PC-3 (cell line): ENCODE results near the gene BLNK. TPM values are rescaled to one million over a fixed set of nuclear protein-coding genes. Genes with fewer than 3 reads are reported as not detected.
A peak's percentile ranks its signal among the peaks of the same experiment; 100 is the strongest.

Experiments used
- ATAC-seq: fragments of 200-7000 bp; cut with Tn5 transposase; 2 replicates; pipeline ENCODE4 v1.9.1; 2020; ENCODE audit warnings: mild to moderate bottlenecking, moderate library complexity
- Bru-seq: library from RNA; stranded (reverse); fragments of 400-500 nt; gene quantifications from one replicate; lab custom pipeline; 2021; lab: Mats Ljungman, UMichigan
- BruChase-seq, 2 experiments: library from RNA; stranded (reverse); fragments of 400-500 nt; gene quantifications; one replicate each; lab custom pipeline; 2021; lab: Mats Ljungman, UMichigan
- BruUV-seq: library from RNA; stranded (reverse); fragments of 400-500 nt; replicated peaks from 2 replicates; lab custom pipeline; 2021; lab: Mats Ljungman, UMichigan
- CTCF ChIA-PET: fragments of 300-600 bp; sonication (Branson Sonifier 250); formaldehyde crosslinking; loops from one replicate; lab custom pipeline; 2022; ENCODE audit warnings: antibody characterized with exemption; lab: Charles Lee
- POLR2A ChIA-PET: fragments of 300-600 bp; sonication (Branson Sonifier 250); formaldehyde crosslinking; loops from one replicate; lab custom pipeline; 2022; ENCODE audit warnings: antibody characterized with exemption; ENCODE audit not compliant: unreplicated experiment; lab: Charles Lee
- DNase-seq: peaks from one replicate; pipeline ENCODE4 v3.0.0-alpha.2; 2015
- H2AFZ ChIP-seq: fragments of 300-600 bp; sonication (generic); 2 replicates; pipeline ENCODE4 v1.6.0; 2016; ENCODE audit warnings: antibody characterized with exemption, low read length
- H3F3A ChIP-seq: fragments of 300-600 bp; sonication (generic); one replicate; pipeline ENCODE4 v1.6.0; 2017; ENCODE audit warnings: antibody characterized with exemption, low read length, control low read depth, mild to moderate bottlenecking; ENCODE audit not compliant: unreplicated experiment
- H3K27ac ChIP-seq: fragments of 300-600 bp; sonication (generic); 2 replicates; pipeline ENCODE4 v1.5.1; 2016; ENCODE audit warnings: mild to moderate bottlenecking, low read length
- H3K27me3 ChIP-seq: fragments of 300-600 bp; sonication (generic); 2 replicates; pipeline ENCODE4 v1.6.1; 2016; ENCODE audit warnings: low read length, mixed read lengths
- H3K36me3 ChIP-seq: fragments of 300-600 bp; sonication (generic); 2 replicates; pipeline ENCODE4 v1.6.1; 2016; ENCODE audit warnings: low read depth, mixed run types, low read length, mixed read lengths
- H3K4me1 ChIP-seq: fragments of 300-600 bp; sonication (generic); 2 replicates; pipeline ENCODE4 v1.5.1; 2016; ENCODE audit warnings: low read length; ENCODE audit not compliant: insufficient read depth
- H3K4me2 ChIP-seq: fragments of 300-600 bp; sonication (generic); 2 replicates; pipeline ENCODE4 v1.6.0; 2016; ENCODE audit warnings: low read length
- H3K4me3 ChIP-seq: fragments of 300-600 bp; sonication (generic); 2 replicates; pipeline ENCODE4 v1.5.1; 2016; ENCODE audit warnings: mild to moderate bottlenecking, low read length, mixed read lengths
- H3K79me2 ChIP-seq: fragments of 300-600 bp; sonication (generic); 2 replicates; pipeline ENCODE4 v1.6.1; 2017; ENCODE audit warnings: low read length, mixed read lengths
- H3K9ac ChIP-seq: fragments of 300-600 bp; sonication (generic); 2 replicates; pipeline ENCODE4 v1.6.0; 2016; ENCODE audit warnings: mild to moderate bottlenecking, low read length
- H3K9me2 ChIP-seq: fragments of 300-600 bp; sonication (generic); replicated peaks from 2 replicates; pipeline ENCODE4 v1.6.1; 2016; ENCODE audit warnings: mixed run types, low read length, mixed read lengths
- H3K9me3 ChIP-seq: fragments of 300-600 bp; sonication (generic); 2 replicates; pipeline ENCODE4 v1.6.1; 2016; ENCODE audit warnings: low read length, mixed read lengths
- H4K20me1 ChIP-seq: fragments of 300-600 bp; sonication (generic); 2 replicates; pipeline ENCODE4 v1.6.1; 2016; ENCODE audit warnings: low read length, mixed read lengths
- EZH2 ChIP-seq: fragments of 300-600 bp; sonication (generic); IDR thresholded peaks from one replicate; pipeline ENCODE4 v1.6.1; 2017; ENCODE audit warnings: antibody characterized with exemption, mild to moderate bottlenecking, low read length; ENCODE audit not compliant: unreplicated experiment
- EZH2phosphoT487 ChIP-seq: fragments of 300-600 bp; sonication (generic); IDR thresholded peaks from 2 replicates; pipeline ENCODE4 v1.6.1; 2018; ENCODE audit warnings: mild to moderate bottlenecking, antibody characterized with exemption, low read length, borderline replicate concordance
- intact Hi-C: fragments of 100-400 bp; cut with micrococcal nuclease; formaldehyde crosslinking; loops from 2 replicates; pipeline ENCODE4 v1.9.0; 2023
- long read RNA-seq: library from polyadenylated mRNA; unstranded; transcript quantifications from one replicate; pipeline ENCODE4 v2.0.0, GENCODE V29; 2021; ENCODE audit not compliant: unreplicated experiment
- total RNA-seq: library from RNA; depleted of rRNA; stranded (reverse); fragments of >200 nt; gene quantifications from 2 replicates; pipeline ENCODE4 v1.2.3, GENCODE V29; 2014; rRNA removed
- TF ChIP-seq, protein P1 (sequence below): fragments of 300-600 bp; sonication (generic); conservative IDR thresholded peaks from 2 replicates; pipeline ENCODE4 v1.5.1; 2017; ENCODE audit warnings: antibody characterized with exemption, low read depth, mild to moderate bottlenecking, low read length

The BLNK gene
- total RNA-seq (not detected in 2 replicates), Bru-seq, nascent RNA (percentile 4 among the genes with signal in this experiment), BruChase-seq, experiment 1, labeled RNA remaining after a 6-hour chase (percentile 6 among the genes with signal in this experiment), BruChase-seq, experiment 2, labeled RNA remaining after a 2-hour chase (percentile 3 among the genes with signal in this experiment)
- long read RNA-seq: 0 reads

DNA sequence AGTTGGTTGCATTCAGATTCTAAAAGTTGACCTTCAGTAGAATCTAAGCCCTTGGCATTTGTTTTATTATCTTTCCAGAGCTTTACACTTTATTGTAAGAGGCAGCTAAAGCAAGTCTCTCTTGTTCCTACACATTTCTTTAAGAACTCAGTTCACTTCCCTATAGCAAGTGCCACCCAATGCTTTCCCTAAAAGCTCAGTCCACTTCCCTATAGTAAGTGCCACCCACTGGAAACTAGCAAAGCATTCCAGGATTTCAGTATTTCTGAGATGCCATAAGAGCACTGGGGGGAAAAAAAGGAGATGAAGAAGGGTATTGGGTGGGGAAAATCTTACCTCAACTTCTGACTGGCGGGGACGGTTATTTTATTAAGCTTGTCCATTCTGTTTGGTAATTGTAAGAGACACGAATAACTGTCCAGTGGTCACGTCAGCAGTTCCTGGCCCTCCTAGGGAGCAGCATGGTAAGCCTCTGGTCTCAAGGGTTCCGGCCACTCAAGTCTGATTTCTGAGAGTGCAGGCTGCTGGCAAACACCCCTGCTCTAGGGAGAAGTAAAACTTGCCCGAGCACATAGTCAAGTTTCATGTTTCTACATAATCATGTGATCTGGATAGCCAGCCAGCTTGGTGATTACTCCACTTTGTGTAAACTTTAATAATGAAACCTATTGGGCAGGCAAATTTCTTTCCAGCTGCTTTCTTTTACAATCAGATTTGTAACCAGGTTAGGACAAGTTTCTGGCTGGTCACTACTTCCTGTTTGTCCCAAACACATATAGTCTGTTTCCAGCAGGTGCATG, at the start of gene BLNK:
TSS of gene BLNK (minus strand) at position 554 of the 800 bp plus-strand sequence. CDS start at position 383, 171 bp downstream.
- peak within 1 kb of the TSS; percentile 34 for H3K4me2 ChIP-seq
- ATAC-seq (peak; percentile 35), DNase-seq (peak; percentile 44)
- no peaks in the 10 kb centered on the region for H3F3A ChIP-seq
- TF ChIP-seq EZH2phosphoT487: no peak
- no peak for TF ChIP-seq EZH2
- TF ChIP-seq, protein P1, sequence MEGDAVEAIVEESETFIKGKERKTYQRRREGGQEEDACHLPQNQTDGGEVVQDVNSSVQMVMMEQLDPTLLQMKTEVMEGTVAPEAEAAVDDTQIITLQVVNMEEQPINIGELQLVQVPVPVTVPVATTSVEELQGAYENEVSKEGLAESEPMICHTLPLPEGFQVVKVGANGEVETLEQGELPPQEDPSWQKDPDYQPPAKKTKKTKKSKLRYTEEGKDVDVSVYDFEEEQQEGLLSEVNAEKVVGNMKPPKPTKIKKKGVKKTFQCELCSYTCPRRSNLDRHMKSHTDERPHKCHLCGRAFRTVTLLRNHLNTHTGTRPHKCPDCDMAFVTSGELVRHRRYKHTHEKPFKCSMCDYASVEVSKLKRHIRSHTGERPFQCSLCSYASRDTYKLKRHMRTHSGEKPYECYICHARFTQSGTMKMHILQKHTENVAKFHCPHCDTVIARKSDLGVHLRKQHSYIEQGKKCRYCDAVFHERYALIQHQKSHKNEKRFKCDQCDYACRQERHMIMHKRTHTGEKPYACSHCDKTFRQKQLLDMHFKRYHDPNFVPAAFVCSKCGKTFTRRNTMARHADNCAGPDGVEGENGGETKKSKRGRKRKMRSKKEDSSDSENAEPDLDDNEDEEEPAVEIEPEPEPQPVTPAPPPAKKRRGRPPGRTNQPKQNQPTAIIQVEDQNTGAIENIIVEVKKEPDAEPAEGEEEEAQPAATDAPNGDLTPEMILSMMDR: no peak
- H3K9me3 ChIP-seq: no peaks in the 10 kb centered on the region
- CTCF ChIA-PET: no interaction called here
- H3K27ac ChIP-seq: no peak within 1 kb of the TSS
- no peaks in the 10 kb centered on the region for H3K36me3 ChIP-seq
- H3K9me2 ChIP-seq: no peaks in the 10 kb centered on the region
- no peaks in the 10 kb centered on the region for H3K27me3 ChIP-seq
- 0 out of 2 replicates have a peak within 1 kb of the TSS, but pooled peaks have one; percentile 7 for H3K4me3 ChIP-seq
- no peaks in the 10 kb centered on the region for H4K20me1 ChIP-seq
- H3K79me2 ChIP-seq: no peaks in the 10 kb centered on the region
- H3K4me1 ChIP-seq: no peaks in the 10 kb centered on the region
- no TSS peak for BruUV-seq
- POLR2A ChIA-PET: no interaction called here
- intact Hi-C loops: no loop called here
- H2AFZ ChIP-seq: no peak within 1 kb of the TSS
- H3K9ac ChIP-seq: no peak within 1 kb of the TSS

DNA sequence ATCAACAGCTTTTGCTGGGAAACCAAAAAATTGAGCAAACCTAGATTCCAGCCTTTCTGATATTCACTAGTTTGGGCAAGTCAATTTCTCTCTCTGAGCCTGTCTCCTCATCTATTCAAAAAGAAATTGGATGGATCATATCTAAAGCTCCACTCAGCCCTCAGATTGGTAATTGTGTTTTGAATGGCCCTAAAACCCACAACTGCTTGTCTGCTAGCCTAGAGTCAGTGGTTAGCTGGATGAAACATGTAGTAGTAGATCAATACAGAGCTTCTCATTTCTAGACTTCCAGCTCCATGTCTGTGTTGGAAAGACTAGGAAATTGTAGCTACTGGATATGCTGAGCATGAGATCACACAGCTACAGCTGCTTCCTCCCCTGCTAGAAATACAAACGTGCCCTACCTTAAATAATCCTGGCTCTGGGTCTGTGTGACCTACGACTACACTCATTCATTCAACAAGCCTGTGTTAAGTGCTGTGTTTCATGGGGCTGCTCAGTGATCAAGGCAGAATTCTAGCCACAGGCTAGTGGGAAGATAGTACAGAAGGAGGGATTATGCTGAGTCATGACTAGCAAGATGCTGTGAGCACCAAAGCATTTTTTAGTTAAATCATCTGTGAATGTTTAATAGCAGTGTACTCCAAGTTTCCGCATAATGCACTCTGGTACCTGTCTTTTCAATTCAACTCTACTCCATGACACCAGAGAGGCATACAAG, 48.5 kb upstream of the BLNK start:
- no peak overlapping the region for H3K4me3 ChIP-seq
- ATAC-seq (no peak), DNase-seq (no peak)
- no peaks in the 10 kb centered on the region for H3K36me3 ChIP-seq
- H3K4me2 ChIP-seq: no peak overlapping the region
- no TSS peak for BruUV-seq
- no peaks in the 10 kb centered on the region for H3K9me2 ChIP-seq
- no peaks in the 10 kb centered on the region for H3K9me3 ChIP-seq
- H3K79me2 ChIP-seq: no peaks in the 10 kb centered on the region
- no peak overlapping the region for H3K27ac ChIP-seq
- H3K4me1 ChIP-seq: no peaks in the 10 kb centered on the region
- TF ChIP-seq, protein P1: no peak
- TF ChIP-seq EZH2 (no peak), EZH2phosphoT487 (no peak)
- peaks cover 74% of the 10 kb centered on the region for H3K27me3 ChIP-seq
- H3K9ac ChIP-seq: no peak overlapping the region
- no peaks in the 10 kb centered on the region for H3F3A ChIP-seq
- H4K20me1 ChIP-seq: no peaks in the 10 kb centered on the region
- ChIA-PET POLR2A (no interaction called here), CTCF (no interaction called here)
- intact Hi-C loops: no loop called here
- H2AFZ ChIP-seq: no peak overlapping the region
